HEK293 (cell line): Measurements from ENCODE around the gene SPATA25.

ENCODE experiments used
- FEZF1 ChIP-seq: fragments of 450-650 bp; formaldehyde crosslinking; IDR thresholded peaks from 2 replicates; pipeline ENCODE4 v1.5.1; 2016; ENCODE audit warnings: missing biosample characterization, missing genetic modification characterization
- ZNF202 ChIP-seq: fragments of 450-650 bp; formaldehyde crosslinking; IDR thresholded peaks from 2 replicates; pipeline ENCODE4 v1.5.1; 2016; ENCODE audit warnings: missing biosample characterization, missing genetic modification characterization, borderline replicate concordance
- ZNF335 ChIP-seq: fragments of 450-650 bp; formaldehyde crosslinking; conservative IDR thresholded peaks from 2 replicates; pipeline ENCODE4 v1.5.1; 2016; ENCODE audit warnings: missing biosample characterization, missing genetic modification characterization
- ZNF514 ChIP-seq: fragments of 450-650 bp; formaldehyde crosslinking; IDR thresholded peaks from 2 replicates; pipeline ENCODE4 v1.5.1; 2016; ENCODE audit warnings: missing biosample characterization, missing genetic modification characterization
- ZNF529 ChIP-seq: fragments of 450-650 bp; formaldehyde crosslinking; IDR thresholded peaks from 2 replicates; pipeline ENCODE4 v1.5.1; 2017; ENCODE audit warnings: missing genetic modification characterization, missing biosample characterization; ENCODE audit not compliant: insufficient replicate concordance
- ZNF624 ChIP-seq: fragments of 450-650 bp; formaldehyde crosslinking; IDR thresholded peaks from 2 replicates; pipeline ENCODE4 v1.5.1; 2017; ENCODE audit warnings: missing biosample characterization, missing genetic modification characterization
- ZNF837 ChIP-seq: fragments of 450-650 bp; formaldehyde crosslinking; IDR thresholded peaks from 2 replicates; pipeline ENCODE4 v1.5.1; 2016; ENCODE audit warnings: missing biosample characterization, missing genetic modification characterization
- ZSCAN16 ChIP-seq: fragments of 450-650 bp; formaldehyde crosslinking; IDR thresholded peaks from 2 replicates; pipeline ENCODE4 v1.5.1; 2016; ENCODE audit warnings: missing biosample characterization, missing genetic modification characterization
- TF ChIP-seq, protein P1 (sequence below): fragments of 450-650 bp; formaldehyde crosslinking; IDR thresholded peaks from 2 replicates; pipeline ENCODE4 v1.5.1; 2016; ENCODE audit warnings: missing biosample characterization, missing genetic modification characterization
- TF ChIP-seq, protein P2 (sequence below): fragments of 450-650 bp; formaldehyde crosslinking; conservative IDR thresholded peaks from 2 replicates; pipeline ENCODE4 v1.5.1; 2016; ENCODE audit warnings: low read depth, missing biosample characterization, missing genetic modification characterization
- TF ChIP-seq, protein P3 (sequence below): fragments of 450-650 bp; formaldehyde crosslinking; IDR thresholded peaks from 2 replicates; pipeline ENCODE4 v1.5.1; 2017; ENCODE audit warnings: missing biosample characterization, mild to moderate bottlenecking, missing genetic modification characterization, moderate library complexity
- TF ChIP-seq, protein P4 (sequence below): fragments of 450-650 bp; formaldehyde crosslinking; IDR thresholded peaks from 2 replicates; pipeline ENCODE4 v1.5.1; 2016; ENCODE audit warnings: missing biosample characterization, missing genetic modification characterization, borderline replicate concordance

DNA sequence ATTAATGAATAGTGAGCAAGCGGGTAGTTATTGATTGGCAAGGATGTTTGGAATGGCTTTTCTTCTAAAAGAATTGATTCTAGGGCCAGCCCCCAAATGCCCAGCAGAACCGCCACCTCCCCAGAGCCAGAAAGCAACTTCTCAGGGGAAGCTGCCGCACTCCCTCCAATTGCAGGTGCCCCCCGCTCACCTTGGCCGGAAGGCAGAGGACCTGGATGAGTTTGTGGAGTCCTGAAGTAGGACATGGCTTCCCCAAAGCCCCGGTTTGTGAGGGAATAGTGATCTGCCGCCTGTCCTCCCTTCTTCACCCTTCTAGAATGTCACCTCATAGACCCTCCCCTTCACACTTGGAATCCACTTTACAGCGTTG lies at the start of gene SPATA25:
- TF ChIP-seq ZNF624 (tag by site-specific recombination), result no peak
- no peak for TF ChIP-seq ZSCAN16 (tag by site-specific recombination)
- no peak for TF ChIP-seq ZNF335 (tag by site-specific recombination)
- TF ChIP-seq, protein P1, sequence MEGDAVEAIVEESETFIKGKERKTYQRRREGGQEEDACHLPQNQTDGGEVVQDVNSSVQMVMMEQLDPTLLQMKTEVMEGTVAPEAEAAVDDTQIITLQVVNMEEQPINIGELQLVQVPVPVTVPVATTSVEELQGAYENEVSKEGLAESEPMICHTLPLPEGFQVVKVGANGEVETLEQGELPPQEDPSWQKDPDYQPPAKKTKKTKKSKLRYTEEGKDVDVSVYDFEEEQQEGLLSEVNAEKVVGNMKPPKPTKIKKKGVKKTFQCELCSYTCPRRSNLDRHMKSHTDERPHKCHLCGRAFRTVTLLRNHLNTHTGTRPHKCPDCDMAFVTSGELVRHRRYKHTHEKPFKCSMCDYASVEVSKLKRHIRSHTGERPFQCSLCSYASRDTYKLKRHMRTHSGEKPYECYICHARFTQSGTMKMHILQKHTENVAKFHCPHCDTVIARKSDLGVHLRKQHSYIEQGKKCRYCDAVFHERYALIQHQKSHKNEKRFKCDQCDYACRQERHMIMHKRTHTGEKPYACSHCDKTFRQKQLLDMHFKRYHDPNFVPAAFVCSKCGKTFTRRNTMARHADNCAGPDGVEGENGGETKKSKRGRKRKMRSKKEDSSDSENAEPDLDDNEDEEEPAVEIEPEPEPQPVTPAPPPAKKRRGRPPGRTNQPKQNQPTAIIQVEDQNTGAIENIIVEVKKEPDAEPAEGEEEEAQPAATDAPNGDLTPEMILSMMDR (tag by site-specific recombination), result no peak
- TF ChIP-seq ZNF202 (tag by site-specific recombination), result no peak
- TF ChIP-seq, protein P2, sequence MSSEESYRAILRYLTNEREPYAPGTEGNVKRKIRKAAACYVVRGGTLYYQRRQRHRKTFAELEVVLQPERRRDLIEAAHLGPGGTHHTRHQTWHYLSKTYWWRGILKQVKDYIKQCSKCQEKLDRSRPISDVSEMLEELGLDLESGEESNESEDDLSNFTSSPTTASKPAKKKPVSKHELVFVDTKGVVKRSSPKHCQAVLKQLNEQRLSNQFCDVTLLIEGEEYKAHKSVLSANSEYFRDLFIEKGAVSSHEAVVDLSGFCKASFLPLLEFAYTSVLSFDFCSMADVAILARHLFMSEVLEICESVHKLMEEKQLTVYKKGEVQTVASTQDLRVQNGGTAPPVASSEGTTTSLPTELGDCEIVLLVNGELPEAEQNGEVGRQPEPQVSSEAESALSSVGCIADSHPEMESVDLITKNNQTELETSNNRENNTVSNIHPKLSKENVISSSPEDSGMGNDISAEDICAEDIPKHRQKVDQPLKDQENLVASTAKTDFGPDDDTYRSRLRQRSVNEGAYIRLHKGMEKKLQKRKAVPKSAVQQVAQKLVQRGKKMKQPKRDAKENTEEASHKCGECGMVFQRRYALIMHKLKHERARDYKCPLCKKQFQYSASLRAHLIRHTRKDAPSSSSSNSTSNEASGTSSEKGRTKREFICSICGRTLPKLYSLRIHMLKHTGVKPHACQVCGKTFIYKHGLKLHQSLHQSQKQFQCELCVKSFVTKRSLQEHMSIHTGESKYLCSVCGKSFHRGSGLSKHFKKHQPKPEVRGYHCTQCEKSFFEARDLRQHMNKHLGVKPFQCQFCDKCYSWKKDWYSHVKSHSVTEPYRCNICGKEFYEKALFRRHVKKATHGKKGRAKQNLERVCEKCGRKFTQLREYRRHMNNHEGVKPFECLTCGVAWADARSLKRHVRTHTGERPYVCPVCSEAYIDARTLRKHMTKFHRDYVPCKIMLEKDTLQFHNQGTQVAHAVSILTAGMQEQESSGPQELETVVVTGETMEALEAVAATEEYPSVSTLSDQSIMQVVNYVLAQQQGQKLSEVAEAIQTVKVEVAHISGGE (tag by site-specific recombination), result no peak
- TF ChIP-seq, protein P3, sequence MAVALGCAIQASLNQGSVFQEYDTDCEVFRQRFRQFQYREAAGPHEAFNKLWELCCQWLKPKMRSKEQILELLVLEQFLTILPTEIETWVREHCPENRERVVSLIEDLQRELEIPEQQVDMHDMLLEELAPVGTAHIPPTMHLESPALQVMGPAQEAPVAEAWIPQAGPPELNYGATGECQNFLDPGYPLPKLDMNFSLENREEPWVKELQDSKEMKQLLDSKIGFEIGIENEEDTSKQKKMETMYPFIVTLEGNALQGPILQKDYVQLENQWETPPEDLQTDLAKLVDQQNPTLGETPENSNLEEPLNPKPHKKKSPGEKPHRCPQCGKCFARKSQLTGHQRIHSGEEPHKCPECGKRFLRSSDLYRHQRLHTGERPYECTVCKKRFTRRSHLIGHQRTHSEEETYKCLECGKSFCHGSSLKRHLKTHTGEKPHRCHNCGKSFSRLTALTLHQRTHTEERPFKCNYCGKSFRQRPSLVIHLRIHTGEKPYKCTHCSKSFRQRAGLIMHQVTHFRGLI (tag by site-specific recombination), result no peak
- TF ChIP-seq, protein P4, sequence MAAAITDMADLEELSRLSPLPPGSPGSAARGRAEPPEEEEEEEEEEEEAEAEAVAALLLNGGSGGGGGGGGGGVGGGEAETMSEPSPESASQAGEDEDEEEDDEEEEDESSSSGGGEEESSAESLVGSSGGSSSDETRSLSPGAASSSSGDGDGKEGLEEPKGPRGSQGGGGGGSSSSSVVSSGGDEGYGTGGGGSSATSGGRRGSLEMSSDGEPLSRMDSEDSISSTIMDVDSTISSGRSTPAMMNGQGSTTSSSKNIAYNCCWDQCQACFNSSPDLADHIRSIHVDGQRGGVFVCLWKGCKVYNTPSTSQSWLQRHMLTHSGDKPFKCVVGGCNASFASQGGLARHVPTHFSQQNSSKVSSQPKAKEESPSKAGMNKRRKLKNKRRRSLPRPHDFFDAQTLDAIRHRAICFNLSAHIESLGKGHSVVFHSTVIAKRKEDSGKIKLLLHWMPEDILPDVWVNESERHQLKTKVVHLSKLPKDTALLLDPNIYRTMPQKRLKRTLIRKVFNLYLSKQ, result no peak
- TF ChIP-seq ZNF837 (tag by site-specific recombination), result no peak
- TF ChIP-seq ZNF529 (tag by site-specific recombination), result no peak
- TF ChIP-seq FEZF1 (tag by site-specific recombination), result no peak
- TF ChIP-seq ZNF514 (tag by site-specific recombination), result no peak
